ENCODE data around the gene DTNBP1. TPM values are rescaled to one million over a fixed set of nuclear protein-coding genes. Genes with fewer than 3 reads are reported as not detected.
"Not testable (repeated sequence)": the region's sequence is repeated elsewhere in the genome, so short reads cannot be mapped to it uniquely, and the experiment has no call there.

Gene DTNBP1
- total RNA-seq, 2 experiments from 2014 or later = 18.3 to 19.3 TPM

- H3K4me1 Mint-ChIP-seq = peaks cover 5% of the 10 kb centered on the region
- no peak overlapping the region for H3K27ac Mint-ChIP-seq
- H3K9me3 Mint-ChIP-seq = peaks cover 7% of the 10 kb centered on the region
- no peak for DNase-seq
- H3K36me3 Mint-ChIP-seq = peaks cover 14% of the 10 kb centered on the region
- ATAC-seq (ENCODE audit: low read depth) = no peak
- H3K27me3 Mint-ChIP-seq = no peaks in the 10 kb centered on the region
- POLR2A ChIA-PET = no interaction called here
- no peak overlapping the region for H3K4me3 Mint-ChIP-seq
Observed at GRCh38 chr6:15547400-15547799, 115.4 kb downstream of the DTNBP1 start.

GRCh38 chr6:15546591-15546990, 116.2 kb downstream of the DTNBP1 start:
- H3K27me3 Mint-ChIP-seq = no peaks in the 10 kb centered on the region
- no peak overlapping the region for H3K27ac Mint-ChIP-seq
- H3K36me3 Mint-ChIP-seq = peaks cover 14% of the 10 kb centered on the region
- no peak overlapping the region for H3K4me3 Mint-ChIP-seq
- ATAC-seq (ENCODE audit: low read depth) = no peak
- peaks cover 7% of the 10 kb centered on the region for H3K9me3 Mint-ChIP-seq
- DNase-seq = no peak
- POLR2A ChIA-PET = no interaction called here
- peaks cover 2% of the 10 kb centered on the region for H3K4me1 Mint-ChIP-seq

- Mint-ChIP-seq H3K27me3 (no peaks in the 10 kb centered on the region), H3K9me3 (peaks cover 7% of the 10 kb centered on the region), H3K4me1 (no peaks in the 10 kb centered on the region), H3K4me3 (no peak overlapping the region), H3K27ac (no peak overlapping the region), H3K36me3 (peaks cover 14% of the 10 kb centered on the region)
- ATAC-seq (ENCODE audit: low read depth) (no peak), DNase-seq (no peak)
- POLR2A ChIA-PET = no interaction called here
Observed at GRCh38 chr6:15544321-15544900, 118.4 kb downstream of the DTNBP1 start.

GRCh38 chr6:15543332-15543917, 119.4 kb downstream of the DTNBP1 start:
- H3K9me3 Mint-ChIP-seq; H3K4me3 Mint-ChIP-seq; DNase-seq; POLR2A ChIA-PET; H3K27ac Mint-ChIP-seq; ATAC-seq (ENCODE audit: low read depth); H3K4me1 Mint-ChIP-seq; H3K27me3 Mint-ChIP-seq: not testable (repeated sequence)
- peaks cover 14% of the 10 kb centered on the region for H3K36me3 Mint-ChIP-seq

- Mint-ChIP-seq H3K36me3 (peaks cover 14% of the 10 kb centered on the region), H3K4me1 (no peaks in the 10 kb centered on the region), H3K4me3 (no peak overlapping the region), H3K27ac (no peak overlapping the region), H3K9me3 (peaks cover 5% of the 10 kb centered on the region), H3K27me3 (no peaks in the 10 kb centered on the region)
- ATAC-seq (ENCODE audit: low read depth) (no peak), DNase-seq (no peak)
- POLR2A ChIA-PET = no interaction called here
Observed at GRCh38 chr6:15539722-15540270, 123.0 kb downstream of the DTNBP1 start.

GRCh38 chr6:15538766-15539495, 123.9 kb downstream of the DTNBP1 start:
- H3K4me1 Mint-ChIP-seq = no peaks in the 10 kb centered on the region
- DNase-seq (no peak), ATAC-seq (ENCODE audit: low read depth) (no peak)
- POLR2A ChIA-PET = no interaction called here
- peaks cover 5% of the 10 kb centered on the region for H3K9me3 Mint-ChIP-seq
- H3K36me3 Mint-ChIP-seq = peaks cover 10% of the 10 kb centered on the region
- H3K4me3 Mint-ChIP-seq = no peak overlapping the region
- no peaks in the 10 kb centered on the region for H3K27me3 Mint-ChIP-seq
- H3K27ac Mint-ChIP-seq = no peak overlapping the region

- Mint-ChIP-seq H3K36me3 (peaks cover 4% of the 10 kb centered on the region), H3K27ac (no peak overlapping the region), H3K9me3 (peaks cover 1% of the 10 kb centered on the region), H3K4me1 (no peaks in the 10 kb centered on the region), H3K4me3 (no peak overlapping the region), H3K27me3 (no peaks in the 10 kb centered on the region)
- POLR2A ChIA-PET = no interaction called here
- no peak for DNase-seq
- ATAC-seq (ENCODE audit: low read depth) = no peak
Observed at GRCh38 chr6:15538106-15538505, 124.7 kb downstream of the DTNBP1 start.

- H3K36me3 Mint-ChIP-seq = peaks cover 8% of the 10 kb centered on the region
- POLR2A ChIA-PET = no interaction called here
- no peaks in the 10 kb centered on the region for H3K4me1 Mint-ChIP-seq
- peaks cover 1% of the 10 kb centered on the region for H3K9me3 Mint-ChIP-seq
- DNase-seq = no peak
- H3K27ac Mint-ChIP-seq = no peak overlapping the region
- no peak for ATAC-seq (ENCODE audit: low read depth)
- no peaks in the 10 kb centered on the region for H3K27me3 Mint-ChIP-seq
- no peak overlapping the region for H3K4me3 Mint-ChIP-seq
Observed at GRCh38 chr6:15536198-15536955, 126.5 kb downstream of the DTNBP1 start.

- Mint-ChIP-seq H3K27ac (no peak overlapping the region), H3K36me3 (peaks cover 9% of the 10 kb centered on the region), H3K4me3 (no peak overlapping the region)
Observed at GRCh38 chr6:15535495-15536197, 127.2 kb downstream of the DTNBP1 start.

GRCh38 chr6:15534974-15535373, 127.9 kb downstream of the DTNBP1 start:
- H3K4me1 Mint-ChIP-seq = peaks cover 6% of the 10 kb centered on the region
- no peak for ATAC-seq (ENCODE audit: low read depth)
- no peak overlapping the region for H3K4me3 Mint-ChIP-seq
- no peaks in the 10 kb centered on the region for H3K27me3 Mint-ChIP-seq
- H3K36me3 Mint-ChIP-seq = peaks cover 11% of the 10 kb centered on the region
- H3K27ac Mint-ChIP-seq = no peak overlapping the region
- peaks cover 1% of the 10 kb centered on the region for H3K9me3 Mint-ChIP-seq
- DNase-seq = no peak
- POLR2A ChIA-PET = no interaction called here

More at GRCh38 chr6:15535495-15536197, 127.2 kb downstream of the DTNBP1 start:
- H3K27me3 Mint-ChIP-seq = no peaks in the 10 kb centered on the region
- ATAC-seq (ENCODE audit: low read depth) = no peak
- peaks cover under 1% of the 10 kb centered on the region for H3K4me1 Mint-ChIP-seq
- peaks cover 1% of the 10 kb centered on the region for H3K9me3 Mint-ChIP-seq
- POLR2A ChIA-PET = no interaction called here
- no peak for DNase-seq

- peaks cover 7% of the 10 kb centered on the region for H3K4me1 Mint-ChIP-seq
- H3K4me3 Mint-ChIP-seq = no peak overlapping the region
- POLR2A ChIA-PET = no interaction called here
- H3K27me3 Mint-ChIP-seq = no peaks in the 10 kb centered on the region
- no peak overlapping the region for H3K27ac Mint-ChIP-seq
- ATAC-seq (ENCODE audit: low read depth) (no peak), DNase-seq (no peak)
- H3K9me3 Mint-ChIP-seq = peaks cover 1% of the 10 kb centered on the region
- peaks cover 11% of the 10 kb centered on the region for H3K36me3 Mint-ChIP-seq
Observed at GRCh38 chr6:15533379-15534026, 129.3 kb downstream of the DTNBP1 start.

- ATAC-seq (ENCODE audit: low read depth) = no peak
- H3K4me3 Mint-ChIP-seq = no peak overlapping the region
- H3K27ac Mint-ChIP-seq = no peak overlapping the region
- no peaks in the 10 kb centered on the region for H3K9me3 Mint-ChIP-seq
- no peaks in the 10 kb centered on the region for H3K27me3 Mint-ChIP-seq
- no peak for DNase-seq
- peaks cover 7% of the 10 kb centered on the region for H3K4me1 Mint-ChIP-seq
- POLR2A ChIA-PET = no interaction called here
- H3K36me3 Mint-ChIP-seq = peaks cover 12% of the 10 kb centered on the region
Observed at GRCh38 chr6:15531973-15532372, 130.9 kb downstream of the DTNBP1 start.
